ENCODE results near the gene GNAI1. TPM values are rescaled to one million over a fixed set of nuclear protein-coding genes. Genes with fewer than 3 reads are reported as not detected.

GNAI1 gene
- total RNA-seq, 2 donors from 2014 or later, result 3.6 TPM

- no peak overlapping the region for H3K27ac Mint-ChIP-seq
- DNase-seq (ENCODE audit: low spot score in 2 of 2) (no peak), ATAC-seq (no peak)
- H3K36me3 Mint-ChIP-seq, result peaks cover under 1 to 9% of the 10 kb centered on the region in 2 donors
- peaks cover 0 to 12% of the 10 kb centered on the region in 2 donors for H3K9me3 Mint-ChIP-seq
Measured at GRCh38 chr7:80215734-80216133, 81.1 kb downstream of the GNAI1 start.

GRCh38 chr7:80216996-80217842 lies 82.6 kb downstream of the GNAI1 start:
- DNase-seq (ENCODE audit: low spot score in 2 of 2) (no peak), ATAC-seq (peak in 1 of 2 donors; percentile 64)
- peaks cover 0 to 12% of the 10 kb centered on the region in 2 donors for H3K9me3 Mint-ChIP-seq
- H3K27ac Mint-ChIP-seq, result no peak overlapping the region
- H3K36me3 Mint-ChIP-seq, result peaks cover 0 to 9% of the 10 kb centered on the region in 2 donors

GRCh38 chr7:80218723-80219122 lies 84.1 kb downstream of the GNAI1 start:
- H3K9me3 Mint-ChIP-seq, result peaks cover 0 to 12% of the 10 kb centered on the region in 2 donors
- H3K27ac Mint-ChIP-seq, result no peak overlapping the region
- DNase-seq (ENCODE audit: low spot score in 2 of 2) (peak in 1 of 2 donors; percentile 11), ATAC-seq (peak; percentile 28 to 80)
- H3K36me3 Mint-ChIP-seq, result peaks cover 0 to 9% of the 10 kb centered on the region in 2 donors

- peak overlapping the region in 1 of 2 donors; percentile 2 for H3K27ac Mint-ChIP-seq
- peaks cover 0 to 9% of the 10 kb centered on the region in 2 donors for H3K36me3 Mint-ChIP-seq
- ATAC-seq (no peak), DNase-seq (ENCODE audit: low spot score in 2 of 2) (no peak)
- peaks cover 0 to 12% of the 10 kb centered on the region in 2 donors for H3K9me3 Mint-ChIP-seq
Measured at GRCh38 chr7:80220022-80220634, 85.5 kb downstream of the GNAI1 start.

- no peak overlapping the region for H3K27ac Mint-ChIP-seq
- no peak for ATAC-seq
- no peak for DNase-seq (ENCODE audit: low spot score in 2 of 2)
- peaks cover 0 to 8% of the 10 kb centered on the region in 2 donors for H3K36me3 Mint-ChIP-seq
- peaks cover 0 to 11% of the 10 kb centered on the region in 2 donors for H3K9me3 Mint-ChIP-seq
Measured at GRCh38 chr7:80224415-80224814, 89.8 kb downstream of the GNAI1 start.

- no peaks in the 10 kb centered on the region for H3K36me3 Mint-ChIP-seq
- DNase-seq (ENCODE audit: low spot score in 2 of 2) (no peak), ATAC-seq (no peak)
- no peak overlapping the region for H3K27ac Mint-ChIP-seq
- peaks cover 0 to 2% of the 10 kb centered on the region in 2 donors for H3K9me3 Mint-ChIP-seq
Measured at GRCh38 chr7:80225361-80225760, 90.7 kb downstream of the GNAI1 start.

GRCh38 chr7:80226629-80227028 lies 92.0 kb downstream of the GNAI1 start:
- no peaks in the 10 kb centered on the region for H3K36me3 Mint-ChIP-seq
- no peak for ATAC-seq

GRCh38 chr7:80230327-80230726 lies 95.7 kb downstream of the GNAI1 start:
- ATAC-seq (no peak), DNase-seq (ENCODE audit: low spot score in 2 of 2) (no peak)
- H3K9me3 Mint-ChIP-seq, result peaks cover 0 to 5% of the 10 kb centered on the region in 2 donors
- no peaks in the 10 kb centered on the region for H3K36me3 Mint-ChIP-seq
- H3K27ac Mint-ChIP-seq, result no peak overlapping the region

More at GRCh38 chr7:80226629-80227028, 92.0 kb downstream of the GNAI1 start:
- no peak overlapping the region for H3K27ac Mint-ChIP-seq
- H3K9me3 Mint-ChIP-seq, result no peaks in the 10 kb centered on the region
- DNase-seq (ENCODE audit: low spot score in 2 of 2), result no peak

GRCh38 chr7:80231707-80232106 lies 97.1 kb downstream of the GNAI1 start:
- Mint-ChIP-seq H3K36me3 (no peaks in the 10 kb centered on the region), H3K9me3 (peaks cover 0 to 5% of the 10 kb centered on the region in 2 donors), H3K27ac (no peak overlapping the region)
- DNase-seq (ENCODE audit: low spot score in 2 of 2) (no peak), ATAC-seq (peak; percentile 53 to 92)

- Mint-ChIP-seq H3K27ac (no peak overlapping the region), H3K36me3 (no peaks in the 10 kb centered on the region), H3K9me3 (peaks cover 0 to 5% of the 10 kb centered on the region in 2 donors)
- DNase-seq (ENCODE audit: low spot score in 2 of 2) (no peak), ATAC-seq (no peak)
Measured at GRCh38 chr7:80232979-80233724, 98.5 kb downstream of the GNAI1 start.

- ATAC-seq, result no peak
- DNase-seq (ENCODE audit: low spot score in 2 of 2), result no peak
- Mint-ChIP-seq H3K27ac (no peak overlapping the region), H3K9me3 (peaks cover 0 to 5% of the 10 kb centered on the region in 2 donors), H3K36me3 (no peaks in the 10 kb centered on the region)
Measured at GRCh38 chr7:80235334-80235733, 100.7 kb downstream of the GNAI1 start.

GRCh38 chr7:80236681-80237080 lies 102.0 kb downstream of the GNAI1 start:
- H3K27ac Mint-ChIP-seq, result no peak overlapping the region
- H3K9me3 Mint-ChIP-seq, result peaks cover 0 to 5% of the 10 kb centered on the region in 2 donors
- no peak for DNase-seq (ENCODE audit: low spot score in 2 of 2)
- no peak for ATAC-seq
- no peaks in the 10 kb centered on the region for H3K36me3 Mint-ChIP-seq

GRCh38 chr7:80240265-80241025 lies 105.8 kb downstream of the GNAI1 start:
- H3K9me3 Mint-ChIP-seq, result no peaks in the 10 kb centered on the region
- DNase-seq (ENCODE audit: low spot score in 2 of 2), result no peak
- no peak overlapping the region for H3K27ac Mint-ChIP-seq
- ATAC-seq, result no peak
- no peaks in the 10 kb centered on the region for H3K36me3 Mint-ChIP-seq

- DNase-seq (ENCODE audit: low spot score in 2 of 2) (no peak), ATAC-seq (no peak)
- Mint-ChIP-seq H3K27ac (no peak overlapping the region), H3K9me3 (no peaks in the 10 kb centered on the region), H3K36me3 (no peaks in the 10 kb centered on the region)
Measured at GRCh38 chr7:80241671-80242070, 107.0 kb downstream of the GNAI1 start.

GRCh38 chr7:80243425-80243824 lies 108.8 kb downstream of the GNAI1 start:
- Mint-ChIP-seq H3K27ac (no peak overlapping the region), H3K36me3 (no peaks in the 10 kb centered on the region), H3K9me3 (no peaks in the 10 kb centered on the region)
- DNase-seq (ENCODE audit: low spot score in 2 of 2), result no peak
- ATAC-seq, result no peak

GRCh38 chr7:80244206-80244916 lies 109.7 kb downstream of the GNAI1 start:
- ATAC-seq, result no peak
- Mint-ChIP-seq H3K36me3 (no peaks in the 10 kb centered on the region), H3K27ac (no peak overlapping the region), H3K9me3 (no peaks in the 10 kb centered on the region)
- no peak for DNase-seq (ENCODE audit: low spot score in 2 of 2)

Measured in activated naive CD4-positive, alpha-beta T cell treated with anti-CD3 and anti-CD28 coated beads, Interleukin-2, amount 50 U/mL, for 72 hours (primary cell).